Stomach smooth muscle (tissue), 2 donors: ENCODE measurements around the gene MCTP1.

ENCODE experiments used
- H3K27ac ChIP-seq: one replicate; pipeline ENCODE4 v1.7.0; 2013; ENCODE audit warnings: mild to moderate bottlenecking, low read length, inconsistent platforms
- H3K27me3 ChIP-seq, 2 donors: one replicate each; pipeline ENCODE4 v1.7.0; 2013; ENCODE audit warnings: low read length in 2 of 2; ENCODE audit not compliant: insufficient read depth in 2 of 2, control insufficient read depth in 1 of 2
- H3K36me3 ChIP-seq, 2 donors: one replicate each; pipeline ENCODE4 v1.7.0; 2013; ENCODE audit warnings: low read length in 2 of 2; ENCODE audit not compliant: control insufficient read depth in 2 of 2, insufficient read depth in 2 of 2
- H3K4me1 ChIP-seq: one replicate; pipeline ENCODE4 v1.7.0; 2013; ENCODE audit warnings: low read length; ENCODE audit not compliant: control insufficient read depth, insufficient read depth
- H3K4me3 ChIP-seq, 2 donors: one replicate each; pipeline ENCODE4 v1.7.0; 2013; ENCODE audit warnings: low read length in 2 of 2
- H3K9ac ChIP-seq, 2 donors: one replicate each; pipeline ENCODE4 v1.7.0; 2013; ENCODE audit warnings: low read length in 2 of 2, mild to moderate bottlenecking in 1 of 2
- H3K9me3 ChIP-seq, 2 donors: one replicate each; pipeline ENCODE4 v1.7.0; 2013; ENCODE audit warnings: low read length in 2 of 2; ENCODE audit not compliant: control insufficient read depth in 2 of 2
- donor health status: healthy.
- donor health status: Pancreatic carcinoma.

Gene MCTP1

GRCh38 chr5:95035891-95036685 is 248.8 kb downstream of the MCTP1 start:
- peaks cover 0 to 8% of the 10 kb centered on the region in 2 donors for H3K9me3 ChIP-seq
- H3K4me3 ChIP-seq = no peak overlapping the region
- H3K36me3 ChIP-seq = no peaks in the 10 kb centered on the region
- no peak overlapping the region for H3K9ac ChIP-seq
- H3K27ac ChIP-seq = no peak overlapping the region
- H3K27me3 ChIP-seq = no peaks in the 10 kb centered on the region
- H3K4me1 ChIP-seq = no peaks in the 10 kb centered on the region

- H3K4me3 ChIP-seq = no peak overlapping the region
- no peaks in the 10 kb centered on the region for H3K4me1 ChIP-seq
- H3K27ac ChIP-seq = no peak overlapping the region
- H3K36me3 ChIP-seq = no peaks in the 10 kb centered on the region
- H3K9ac ChIP-seq = no peak overlapping the region
- H3K9me3 ChIP-seq = no peaks in the 10 kb centered on the region
- H3K27me3 ChIP-seq = no peaks in the 10 kb centered on the region
Measured at GRCh38 chr5:95032801-95033200, 252.1 kb downstream of the MCTP1 start.

DNA sequence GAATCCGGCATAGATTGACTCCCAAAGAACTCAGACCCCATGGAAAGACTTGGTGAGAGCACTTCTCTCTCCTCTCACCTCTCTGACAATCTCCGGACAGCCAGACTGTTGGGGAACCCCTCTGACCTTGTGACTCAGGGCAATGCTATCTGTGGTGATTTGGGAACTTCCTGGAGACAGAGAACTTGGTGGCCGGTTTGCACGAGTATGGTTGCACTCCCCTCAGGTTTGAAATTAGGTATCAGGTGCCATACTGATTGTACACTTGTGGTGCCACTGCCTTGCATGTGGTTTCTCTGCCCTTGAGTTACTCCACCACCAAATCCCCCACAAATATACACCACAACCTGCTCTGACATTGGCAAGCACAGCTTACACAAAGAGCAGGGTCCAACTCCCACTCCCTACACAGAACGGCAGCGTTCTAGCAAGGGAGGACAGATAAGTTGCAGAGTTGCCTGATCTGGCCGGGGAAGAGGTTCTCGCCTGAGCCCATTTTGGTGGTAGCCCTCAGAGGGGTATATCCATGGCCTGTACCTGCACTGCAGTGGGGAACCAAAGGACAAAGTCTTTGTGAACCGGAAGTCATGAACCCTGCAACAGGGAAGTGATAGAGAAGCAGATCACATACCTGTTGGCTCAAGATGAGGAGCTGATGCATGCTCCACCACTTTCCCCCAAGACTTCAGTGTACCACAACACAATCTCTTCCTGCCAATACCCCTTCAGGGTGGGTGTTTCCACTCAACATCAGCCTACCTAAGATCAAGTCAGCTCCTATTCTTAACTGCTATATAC is 255.1 kb downstream of the MCTP1 start:
- H3K27ac ChIP-seq = no peak overlapping the region
- H3K9me3 ChIP-seq = no peaks in the 10 kb centered on the region
- no peak overlapping the region for H3K4me3 ChIP-seq
- no peaks in the 10 kb centered on the region for H3K4me1 ChIP-seq
- no peaks in the 10 kb centered on the region for H3K36me3 ChIP-seq
- no peak overlapping the region for H3K9ac ChIP-seq
- no peaks in the 10 kb centered on the region for H3K27me3 ChIP-seq

DNA sequence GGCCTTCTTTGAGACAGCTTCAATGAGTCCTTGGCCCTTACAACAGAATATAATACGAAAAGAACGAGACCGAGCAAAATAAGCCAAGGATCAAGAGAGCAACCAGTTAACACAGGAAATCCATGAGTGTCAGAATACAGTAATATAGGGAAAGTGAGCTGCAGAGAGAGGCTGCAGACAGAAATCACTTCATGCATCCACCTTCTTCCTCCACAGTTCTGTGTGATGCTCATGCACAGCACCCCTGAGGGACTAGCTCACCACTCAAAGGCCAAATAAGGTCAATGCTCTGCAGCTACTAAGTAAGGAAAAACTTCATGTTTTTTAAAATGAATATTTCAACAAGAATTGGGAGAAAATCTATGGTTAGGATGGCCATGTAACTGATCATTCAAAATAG is 257.1 kb downstream of the MCTP1 start:
- no peaks in the 10 kb centered on the region for H3K27me3 ChIP-seq
- no peak overlapping the region for H3K4me3 ChIP-seq
- H3K9me3 ChIP-seq = no peaks in the 10 kb centered on the region
- H3K9ac ChIP-seq = no peak overlapping the region
- no peak overlapping the region for H3K27ac ChIP-seq
- no peaks in the 10 kb centered on the region for H3K4me1 ChIP-seq
- H3K36me3 ChIP-seq = no peaks in the 10 kb centered on the region

GRCh38 chr5:95027151-95027721 is 257.7 kb downstream of the MCTP1 start:
- no peaks in the 10 kb centered on the region for H3K27me3 ChIP-seq
- H3K4me1 ChIP-seq = no peaks in the 10 kb centered on the region
- H3K27ac ChIP-seq = no peak overlapping the region
- no peak overlapping the region for H3K4me3 ChIP-seq
- H3K36me3 ChIP-seq = no peaks in the 10 kb centered on the region
- H3K9me3 ChIP-seq = no peaks in the 10 kb centered on the region
- no peak overlapping the region for H3K9ac ChIP-seq

DNA sequence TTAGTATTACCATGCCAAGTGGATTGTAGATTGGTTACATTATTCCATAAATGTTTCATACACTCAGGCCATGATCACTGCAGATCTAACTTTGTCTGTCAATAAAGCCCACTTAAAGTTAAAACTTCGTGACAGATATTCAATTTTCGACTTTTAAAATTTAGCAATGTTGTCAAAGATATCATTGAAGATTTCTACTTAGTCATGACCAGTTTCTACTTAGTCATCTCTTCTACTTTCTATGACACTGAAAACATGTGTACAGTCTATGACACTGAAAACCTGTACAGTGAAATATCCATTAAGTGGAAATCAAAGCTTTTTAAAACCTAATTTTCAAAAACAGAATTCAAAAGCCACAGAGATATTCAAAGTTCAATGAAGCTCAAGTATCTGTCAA is 258.2 kb downstream of the MCTP1 start:
- no peak overlapping the region for H3K27ac ChIP-seq
- H3K4me3 ChIP-seq = no peak overlapping the region
- no peak overlapping the region for H3K9ac ChIP-seq
- no peaks in the 10 kb centered on the region for H3K36me3 ChIP-seq
- no peaks in the 10 kb centered on the region for H3K4me1 ChIP-seq
- H3K9me3 ChIP-seq = no peaks in the 10 kb centered on the region
- H3K27me3 ChIP-seq = no peaks in the 10 kb centered on the region

DNA sequence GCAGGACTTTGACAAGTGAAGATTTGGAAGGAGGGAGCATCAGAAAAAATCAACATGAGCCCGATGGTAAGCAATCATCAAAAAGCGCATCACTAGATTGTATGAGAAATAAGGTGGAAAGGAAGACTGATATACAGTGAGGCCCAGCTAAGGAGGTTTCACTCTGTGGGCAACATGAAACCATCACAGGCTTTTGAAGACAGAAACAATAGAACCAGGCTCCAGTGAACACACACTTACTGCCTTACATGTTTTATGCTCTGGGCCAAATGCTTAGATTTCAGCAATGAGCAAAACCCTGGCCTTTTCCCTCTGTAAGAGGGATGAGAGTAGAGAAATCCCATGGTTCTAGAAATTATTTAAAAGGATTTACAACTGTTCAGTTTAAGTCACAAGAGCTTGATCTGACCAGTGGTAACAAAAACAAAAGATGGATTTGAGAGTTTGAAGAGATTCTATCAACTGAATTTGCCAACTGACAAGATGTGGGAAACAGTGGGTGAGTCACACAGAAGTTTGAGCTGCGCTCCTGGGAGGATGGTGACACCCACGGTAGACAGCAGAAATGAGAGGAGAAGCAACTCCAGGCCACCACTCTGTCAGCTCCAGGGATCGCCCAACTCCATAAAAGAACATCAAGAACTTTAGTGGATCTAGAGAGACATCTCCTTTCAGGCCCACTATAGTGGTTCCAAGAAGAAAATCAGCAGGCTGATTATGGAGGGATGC is 261.8 kb downstream of the MCTP1 start:
- H3K4me3 ChIP-seq = no peak overlapping the region
- no peak overlapping the region for H3K27ac ChIP-seq
- no peaks in the 10 kb centered on the region for H3K36me3 ChIP-seq
- no peaks in the 10 kb centered on the region for H3K27me3 ChIP-seq
- no peaks in the 10 kb centered on the region for H3K4me1 ChIP-seq
- H3K9me3 ChIP-seq = no peaks in the 10 kb centered on the region
- no peak overlapping the region for H3K9ac ChIP-seq

DNA sequence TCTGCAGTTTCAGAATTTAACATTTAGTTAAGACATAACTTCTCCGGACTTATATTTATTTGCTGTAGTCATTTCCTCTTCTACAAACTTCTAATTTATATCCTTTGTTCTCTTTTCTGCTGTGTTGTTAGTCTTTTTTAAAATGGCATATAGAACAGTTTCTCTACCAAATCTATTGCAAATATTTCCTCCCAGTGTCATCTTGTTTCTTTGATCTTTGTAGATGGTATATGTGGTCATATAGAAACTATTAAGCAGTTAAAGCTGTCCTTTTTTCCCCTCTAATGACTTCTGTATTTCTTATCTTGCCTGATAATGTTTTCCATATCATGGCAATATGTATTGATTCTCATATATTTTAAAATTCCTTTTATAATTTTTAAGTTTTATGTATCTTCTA is 264.5 kb downstream of the MCTP1 start:
- Histone ChIP-seq H3K4me3 (no peak overlapping the region), H3K27ac (no peak overlapping the region), H3K36me3 (no peaks in the 10 kb centered on the region), H3K9me3 (no peaks in the 10 kb centered on the region), H3K27me3 (no peaks in the 10 kb centered on the region), H3K4me1 (no peaks in the 10 kb centered on the region), H3K9ac (no peak overlapping the region)

DNA sequence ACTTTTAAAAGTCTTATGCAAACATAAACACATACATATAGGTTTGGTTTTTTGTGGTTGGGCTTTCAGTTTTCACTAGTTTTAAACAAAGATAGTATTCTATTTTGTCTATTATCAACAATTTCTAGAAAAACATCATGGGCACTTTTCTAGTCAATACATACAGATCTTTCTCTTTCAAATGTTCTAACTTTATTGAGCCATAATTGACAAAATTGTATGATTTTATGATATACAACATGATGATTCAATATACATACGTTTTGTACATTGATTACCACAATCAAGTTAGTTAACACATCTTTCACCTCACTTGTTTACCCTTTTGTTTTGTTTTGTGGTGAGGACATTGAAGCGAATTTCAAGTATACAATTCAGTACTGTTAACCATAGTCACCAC is 265.9 kb downstream of the MCTP1 start:
- Histone ChIP-seq H3K4me3 (no peak overlapping the region), H3K9me3 (no peaks in the 10 kb centered on the region), H3K36me3 (no peaks in the 10 kb centered on the region), H3K27ac (no peak overlapping the region), H3K9ac (no peak overlapping the region), H3K4me1 (no peaks in the 10 kb centered on the region), H3K27me3 (no peaks in the 10 kb centered on the region)

DNA sequence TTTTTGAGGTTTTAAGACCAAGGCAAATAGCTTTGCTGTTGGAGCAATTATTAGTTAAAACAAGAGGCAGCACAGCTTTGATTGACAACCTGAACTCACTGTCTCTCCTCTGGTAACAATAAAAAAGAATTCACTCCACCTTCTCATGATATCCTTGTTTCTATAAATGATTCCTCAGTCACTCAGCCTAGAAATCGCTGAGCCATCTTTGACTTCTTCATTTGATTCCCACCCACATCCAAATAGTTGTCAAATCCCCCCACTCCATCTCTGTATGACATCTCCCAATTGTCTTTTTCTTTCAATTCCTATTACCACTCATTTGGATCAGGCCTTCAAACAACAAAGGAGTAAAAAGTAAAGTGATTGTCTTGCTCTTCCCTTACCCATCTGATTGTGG is 266.4 kb downstream of the MCTP1 start:
- Histone ChIP-seq H3K9ac (no peak overlapping the region), H3K36me3 (no peaks in the 10 kb centered on the region), H3K27me3 (no peaks in the 10 kb centered on the region)

More for the DNA sequence above, 266.4 kb downstream of the MCTP1 start:
- H3K4me3 ChIP-seq = no peak overlapping the region
- peaks cover 0 to 3% of the 10 kb centered on the region in 2 donors for H3K9me3 ChIP-seq
- H3K4me1 ChIP-seq = no peaks in the 10 kb centered on the region
- H3K27ac ChIP-seq = no peak overlapping the region
